H1 (cell line): ENCODE results near the gene FHL5. TPM values are rescaled to one million over a fixed set of nuclear protein-coding genes. Genes with fewer than 3 reads are reported as not detected.
A peak's percentile ranks its signal among the peaks of the same experiment; 100 is the strongest.

Experiments used
- CTCF ChIA-PET: fragments of 300-600 bp; sonication (Branson Sonifier 250); formaldehyde crosslinking; loops from one replicate; lab custom pipeline; 2021; ENCODE audit not compliant: partially characterized antibody; lab: Charles Lee
- POLR2A ChIA-PET: fragments of 300-600 bp; sonication (Branson Sonifier 250); formaldehyde crosslinking; loops from one replicate; lab custom pipeline; 2021; ENCODE audit warnings: inconsistent platforms; ENCODE audit not compliant: partially characterized antibody; lab: Charles Lee
- DNase-seq, 2 experiments: peaks; one replicate each; pipeline versions ENCODE4 v3.0.0 to v3.0.0-alpha.2; 2010 to 2022; ENCODE audit warnings: low spot score in 2 of 2, low read depth in 1 of 2, mixed read lengths in 1 of 2
- FAIRE-seq: peaks from 2 replicates; lab custom pipeline; 2011; peaks lifted over from hg19 to GRCh38; lab: Jason Lieb, UNC
- H2AFZ ChIP-seq: 2 replicates; pipeline ENCODE4 v1.8.1; 2012; ENCODE audit warnings: low read length, inconsistent platforms
- H2AK5ac ChIP-seq: 2 replicates; pipeline ENCODE4 v1.6.1; 2013; ENCODE audit warnings: low read depth, low read length
- H2BK120ac ChIP-seq: replicated peaks from 2 replicates; pipeline ENCODE3; 2013; ENCODE audit warnings: low read depth, low read length, inconsistent platforms
- H2BK12ac ChIP-seq: 2 replicates; pipeline ENCODE4 v1.6.1; 2013; ENCODE audit warnings: low read depth, low read length
- H2BK15ac ChIP-seq: 2 replicates; pipeline ENCODE4 v1.6.1; 2013; ENCODE audit warnings: low read length
- H2BK20ac ChIP-seq: 2 replicates; pipeline ENCODE4 v1.6.1; 2013; ENCODE audit warnings: low read length
- H2BK5ac ChIP-seq: 2 replicates; pipeline ENCODE4 v1.6.1; 2013; ENCODE audit warnings: low read depth, low read length
- H3K14ac ChIP-seq: 2 replicates; pipeline ENCODE4 v1.6.1; 2013; ENCODE audit warnings: inconsistent platforms; ENCODE audit not compliant: insufficient read length
- H3K18ac ChIP-seq: 2 replicates; pipeline ENCODE4 v1.6.1; 2013; ENCODE audit warnings: low read length; ENCODE audit errors: extremely low read depth
- H3K23ac ChIP-seq: 2 replicates; pipeline ENCODE4 v1.6.1; 2013; ENCODE audit warnings: inconsistent platforms; ENCODE audit not compliant: insufficient read length
- H3K23me2 ChIP-seq: 2 replicates; pipeline ENCODE4 v1.6.1; 2013; ENCODE audit warnings: low read depth, low read length
- H3K27ac ChIP-seq: 2 replicates; pipeline ENCODE4 v1.6.1; 2011; ENCODE audit warnings: low read depth, low read length, inconsistent platforms
- H3K27me3 ChIP-seq, 4 experiments: replicated peaks in 1 of 4; 1 replicate in 1 of 4; 2 replicates in 3 of 4; pipeline versions ENCODE4 v1.6.1 to v1.8.1; 2011 to 2013; ENCODE audit warnings: low read length in 3 of 4, mild to moderate bottlenecking in 3 of 4, inconsistent platforms in 2 of 4, mixed read lengths in 2 of 4, moderate library complexity in 1 of 4; ENCODE audit not compliant: control insufficient read depth in 3 of 4, insufficient read depth in 3 of 4; ENCODE audit errors: extremely low read depth in 1 of 4
- H3K36me3 ChIP-seq, 4 experiments: 2 replicates each; pipeline versions ENCODE4 v1.6.1 to v1.8.1; 2011 to 2013; ENCODE audit warnings: mild to moderate bottlenecking in 4 of 4, low read length in 3 of 4, moderate library complexity in 2 of 4, control low read depth in 1 of 4, inconsistent platforms in 1 of 4; ENCODE audit not compliant: insufficient read depth in 4 of 4, control insufficient read depth in 2 of 4
- H3K4ac ChIP-seq: replicated peaks from 2 replicates; pipeline ENCODE3; 2013; ENCODE audit warnings: low read length, low read depth, mixed read lengths, inconsistent platforms; ENCODE audit not compliant: insufficient read length
- H3K4me1 ChIP-seq, 4 experiments: replicated peaks in 1 of 4; 1 replicate in 1 of 4; 2 replicates in 3 of 4; pipeline versions ENCODE4 v1.6.1 to v1.8.1; 2011 to 2013; ENCODE audit warnings: low read length in 3 of 4, inconsistent platforms in 2 of 4, mixed read lengths in 1 of 4; ENCODE audit not compliant: insufficient read depth in 4 of 4, control insufficient read depth in 3 of 4
- H3K4me2 ChIP-seq, 2 experiments: 2 replicates each; pipeline versions ENCODE4 v1.6.1 to v1.8.1; 2011 to 2013; ENCODE audit warnings: low read depth in 2 of 2, low read length in 2 of 2, control low read depth in 1 of 2, inconsistent platforms in 1 of 2, mild to moderate bottlenecking in 1 of 2; ENCODE audit not compliant: insufficient read depth in 1 of 2
- H3K4me3 ChIP-seq, 4 experiments: fragments of 200-600, 300-600 bp in 1 of 4; sonication (generic), shearing (Covaris generic), sonication (Bioruptor Twin) in 1 of 4; 2 replicates each; pipeline versions ENCODE4 v1.5.1 to v1.8.1; 2011 to 2016; ENCODE audit warnings: low read length in 4 of 4, low read depth in 3 of 4, control low read depth in 2 of 4, inconsistent platforms in 2 of 4, mild to moderate bottlenecking in 2 of 4, mixed read lengths in 1 of 4, moderate library complexity in 1 of 4; ENCODE audit not compliant: insufficient read depth in 2 of 4; ENCODE audit errors: extremely low read depth in 1 of 4
- H3K56ac ChIP-seq: replicated peaks from 2 replicates; pipeline ENCODE3; 2013; ENCODE audit warnings: low read depth, mild to moderate bottlenecking, mixed read lengths, low read length, inconsistent platforms; ENCODE audit not compliant: insufficient read length
- H3K79me1 ChIP-seq: 2 replicates; pipeline ENCODE4 v1.6.1; 2013; ENCODE audit warnings: low read depth, low read length, control low read depth
- H3K79me2 ChIP-seq, 2 experiments: 2 replicates each; pipeline versions ENCODE4 v1.6.1 to v1.8.1; 2012 to 2013; ENCODE audit warnings: low read length in 2 of 2, mild to moderate bottlenecking in 2 of 2, inconsistent platforms in 1 of 2; ENCODE audit not compliant: insufficient read depth in 2 of 2, control insufficient read depth in 1 of 2
- H3K9ac ChIP-seq, 4 experiments: replicated peaks in 1 of 4; 1 replicate in 1 of 4; 2 replicates in 3 of 4; pipeline versions ENCODE4 v1.6.1 to v1.8.1; 2011 to 2013; ENCODE audit warnings: low read depth in 3 of 4, low read length in 3 of 4, control low read depth in 2 of 4, mild to moderate bottlenecking in 2 of 4, moderate library complexity in 2 of 4, inconsistent platforms in 1 of 4; ENCODE audit errors: extremely low read depth in 1 of 4
- H3K9me3 ChIP-seq, 2 experiments: 2 replicates each; pipeline versions ENCODE4 v1.6.1 to v1.8.1; 2012 to 2013; ENCODE audit warnings: mild to moderate bottlenecking in 2 of 2, moderate library complexity in 2 of 2, control low read depth in 1 of 2, inconsistent platforms in 1 of 2, low read depth in 1 of 2, low read length in 1 of 2, mixed read lengths in 1 of 2; ENCODE audit not compliant: insufficient read depth in 2 of 2
- H4K20me1 ChIP-seq, 2 experiments: replicated peaks in 1 of 2; 2 replicates each; pipeline versions ENCODE3 to v1.8.1; 2011 to 2013; ENCODE audit warnings: inconsistent platforms in 2 of 2, low read length in 2 of 2, mild to moderate bottlenecking in 1 of 2; ENCODE audit not compliant: insufficient read depth in 2 of 2, control insufficient read depth in 1 of 2
- H4K5ac ChIP-seq: 2 replicates; pipeline ENCODE4 v1.6.1; 2013; ENCODE audit warnings: low read length, low read depth, mixed read lengths, inconsistent platforms; ENCODE audit not compliant: insufficient read length
- H4K8ac ChIP-seq: 2 replicates; pipeline ENCODE4 v1.8.0; 2013; ENCODE audit warnings: mild to moderate bottlenecking, moderate library complexity, low read length, inconsistent platforms; ENCODE audit not compliant: insufficient read depth; ENCODE audit errors: extremely low read depth
- H4K91ac ChIP-seq: replicated peaks from 2 replicates; pipeline ENCODE3; 2013; ENCODE audit warnings: low read length, mixed read lengths, inconsistent platforms; ENCODE audit not compliant: insufficient read length
- FOSL1 ChIP-seq: IDR thresholded peaks from 2 replicates; pipeline ENCODE4 v1.6.1; 2011; ENCODE audit warnings: mild to moderate bottlenecking, low read depth, low read length, moderate library complexity; ENCODE audit not compliant: insufficient read depth
- GTF2F1 ChIP-seq: IDR thresholded peaks from 2 replicates; pipeline ENCODE4 v1.6.1; 2012; ENCODE audit warnings: low read depth, low read length, improper control_type of control experiment, borderline replicate concordance
- JUN ChIP-seq: IDR thresholded peaks from 2 replicates; pipeline ENCODE4 v1.6.1; 2011; ENCODE audit warnings: low read depth, mild to moderate bottlenecking, improper control_type of control experiment, low read length
- POU5F1 ChIP-seq: IDR thresholded peaks from 2 replicates; pipeline ENCODE4 v1.6.1; 2011; ENCODE audit warnings: low read depth, mild to moderate bottlenecking, low read length, moderate library complexity
- RAD21 ChIP-seq, 2 experiments: IDR thresholded peaks in 1 of 2; conservative IDR thresholded peaks in 1 of 2; 2 replicates each; pipeline ENCODE4 v1.6.1; 2011; ENCODE audit warnings: low read depth in 2 of 2, low read length in 2 of 2, improper control_type of control experiment in 1 of 2, inconsistent platforms in 1 of 2, mild to moderate bottlenecking in 1 of 2, moderate library complexity in 1 of 2
- TCF12 ChIP-seq: IDR thresholded peaks from 2 replicates; pipeline ENCODE4 v1.6.1; 2011; ENCODE audit warnings: low read depth, mild to moderate bottlenecking, low read length
- YY1 ChIP-seq: IDR thresholded peaks from 2 replicates; pipeline ENCODE4 v1.6.1; 2011; ENCODE audit warnings: low read depth, mild to moderate bottlenecking, low read length
- WGBS, 2 experiments: shearing (Covaris generic) in 1 of 2; methylation state at CpG; one replicate each; pipeline versions ENCODE4 v1.1.6 to v1.1.7; 2013 to 2015; ENCODE audit warnings: low lambda C conversion rate in 2 of 2, mixed read lengths in 2 of 2, inconsistent platforms in 1 of 2, low coverage in 1 of 2, missing lambda C conversion rate in 1 of 2; ENCODE audit not compliant: insufficient replicate concordance in 2 of 2, insufficient coverage in 1 of 2, insufficient read length in 1 of 2; ENCODE audit errors: extremely low coverage in 1 of 2, missing lambda C conversion rate in 1 of 2; 5-methylcytosine and 5-hydroxymethylcytosine counted together
- polyA plus RNA-seq, 7 experiments: library from polyadenylated mRNA; depleted of rRNA in 3 of 7; stranded (reverse) in 5 of 7; unstranded in 2 of 7; fragments of >200 nt in 5 of 7; fragments of 200-250 nt in 2 of 7; gene quantifications; 1 replicate in 5 of 7; 2 replicates in 1 of 7; 4 replicates in 1 of 7; pipeline versions ENCODE4 v1.2.1 to v1.2.3, GENCODE V29; 2011 to 2013; ENCODE audit warnings: missing spikeins in 2 of 7, mixed read lengths in 2 of 7
- total RNA-seq: library from RNA; stranded (reverse); fragmentation: NEBNext Ultra II Directional; extraction: Animal tissue kit (Norgen Biotek cat#: 25700); gene quantifications from 2 replicates; pipeline ENCODE4 v1.2.1, GENCODE V29; 2021

The FHL5 gene
- total and polyA plus RNA-seq, 2 of the 8 experiments (the other 6 are each of a cell fraction or from before 2014, with no cell fraction given) = not detected

DNA sequence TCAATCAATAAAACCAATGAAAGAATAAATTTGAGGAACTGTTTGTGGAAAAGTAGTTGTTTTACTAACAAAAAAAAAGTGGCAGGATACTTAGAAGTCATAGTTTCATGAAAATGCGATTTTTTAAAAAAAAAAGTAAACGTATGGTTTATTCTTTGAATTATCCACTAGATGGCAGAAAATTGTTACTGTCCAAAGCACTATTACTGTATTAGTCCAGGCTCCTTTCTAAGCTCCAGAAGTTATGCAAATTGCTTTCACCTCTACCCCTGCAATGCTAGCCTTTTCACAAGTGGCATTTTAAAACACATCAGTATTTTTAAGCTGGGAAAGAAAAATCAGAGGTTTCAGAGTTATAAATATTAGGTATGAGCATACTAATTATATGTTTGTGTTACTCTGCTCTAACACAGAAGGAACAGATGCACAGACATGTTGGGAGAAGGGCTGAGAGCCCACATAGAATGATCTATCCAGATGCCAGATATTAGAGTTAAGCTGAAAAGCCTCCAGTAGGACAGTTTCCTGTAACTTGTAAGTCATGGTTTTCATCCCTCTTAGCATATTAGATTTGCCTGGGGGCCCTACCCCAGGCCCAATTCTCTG is 63.9 kb downstream of the FHL5 start:
- no peak overlapping the region for H2AFZ ChIP-seq
- H3K14ac ChIP-seq = no peak overlapping the region
- 24% methylated on average over 2 of the region's 2 CpGs; no CpG with 5 or more reads in 1 of the 2 experiments for WGBS, 2 experiments
- H4K5ac ChIP-seq = no peak overlapping the region
- no peak overlapping the region for H2BK12ac ChIP-seq
- H2BK5ac ChIP-seq = no peak overlapping the region
- H3K27me3 ChIP-seq = no peaks in the 10 kb centered on the region
- H3K23me2 ChIP-seq = no peaks in the 10 kb centered on the region
- H2BK15ac ChIP-seq = no peak overlapping the region
- H3K9me3 ChIP-seq = no peaks in the 10 kb centered on the region
- no peak overlapping the region for H2AK5ac ChIP-seq
- no peak overlapping the region for H3K4me2 ChIP-seq
- FAIRE-seq = no peak
- no peak overlapping the region for H3K56ac ChIP-seq
- H3K4ac ChIP-seq = no peak overlapping the region
- no peaks in the 10 kb centered on the region for H3K4me1 ChIP-seq
- TF ChIP-seq RAD21 (IDR thresholded peaks at IDR 0.05 in 1 of 2, conservative IDR thresholded peaks at IDR 0.05 in 1 of 2; ENCODE audit: low read depth in 2 of 2, low read length in 2 of 2) (peak; percentile 58 to 59), GTF2F1 (no peak), JUN (no peak), TCF12 (no peak), POU5F1 (no peak), YY1 (no peak), FOSL1 (no peak)
- TF ChIP-seq, all 59 proteins: peak for 1
- Histone ChIP-seq H2BK20ac (no peak overlapping the region), H2BK120ac (no peak overlapping the region), H4K91ac (no peak overlapping the region), H4K8ac (no peak overlapping the region), H3K79me2 (no peaks in the 10 kb centered on the region), H3K27ac (no peak overlapping the region), H4K20me1 (no peaks in the 10 kb centered on the region), H3K4me3 (no peak overlapping the region), H3K18ac (no peak overlapping the region), H3K36me3 (no peaks in the 10 kb centered on the region), H3K23ac (no peak overlapping the region), H3K79me1 (no peaks in the 10 kb centered on the region), H3K9ac (no peak overlapping the region)
- ChIA-PET CTCF (interaction anchor here (0.7 to 2.1 kb wide), 25 partner anchors 10 to 1292 kb away, joined by 3 to 12 read pairs (median 3); partner anchors contain the start of gene NDUFAF4), POLR2A (no interaction called here)
- no peak for DNase-seq
